Measurements from ENCODE around the gene TAF15.

TAF15 gene

DNA sequence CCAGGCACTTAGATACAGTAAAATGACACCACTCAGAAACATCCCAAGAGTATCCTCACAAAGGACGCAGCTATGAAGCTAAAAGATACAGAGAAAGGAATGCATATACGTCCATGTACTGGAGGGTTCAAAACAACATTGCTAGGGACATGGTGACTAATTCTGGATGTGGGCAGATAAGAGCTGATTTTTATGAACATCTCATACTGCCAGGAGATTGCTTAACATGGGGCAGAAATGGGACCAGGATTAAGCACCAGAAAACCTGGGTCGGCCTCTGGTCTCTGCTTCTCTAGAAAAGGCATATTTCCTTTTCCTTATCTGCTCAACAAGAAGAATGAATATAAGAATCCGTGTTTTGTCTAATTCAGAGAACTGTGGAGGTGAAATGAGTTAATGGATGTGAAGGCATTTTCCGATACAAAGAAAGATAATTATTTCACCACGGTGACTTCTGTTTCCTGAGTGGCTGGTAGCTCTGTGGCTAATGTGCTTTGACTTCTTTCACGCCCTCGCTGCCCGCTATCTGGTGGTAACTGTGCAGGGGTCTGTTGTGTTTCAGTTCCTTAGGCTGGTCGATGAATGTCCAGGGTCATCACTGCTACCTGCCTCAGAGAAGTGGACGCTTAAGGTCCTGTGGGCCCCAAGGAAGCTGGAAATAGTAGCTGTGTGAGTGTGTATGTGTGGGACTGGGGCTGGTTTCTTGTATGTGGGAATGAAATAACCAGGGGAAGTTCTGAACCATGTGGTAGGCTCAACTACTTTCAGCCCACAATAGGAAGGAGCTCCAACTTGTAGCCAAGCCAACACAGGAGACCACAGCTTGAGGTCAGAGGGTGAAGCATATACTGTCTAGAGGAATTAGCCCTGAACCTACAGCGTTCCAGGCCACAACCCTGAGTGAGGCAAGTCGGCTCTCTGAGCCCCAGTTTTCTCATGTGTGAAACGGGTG, 86.6 kb downstream of the TAF15 start:
- no peak for DNase-seq (ENCODE audit: low read depth)
- TF ChIP-seq, protein P1, sequence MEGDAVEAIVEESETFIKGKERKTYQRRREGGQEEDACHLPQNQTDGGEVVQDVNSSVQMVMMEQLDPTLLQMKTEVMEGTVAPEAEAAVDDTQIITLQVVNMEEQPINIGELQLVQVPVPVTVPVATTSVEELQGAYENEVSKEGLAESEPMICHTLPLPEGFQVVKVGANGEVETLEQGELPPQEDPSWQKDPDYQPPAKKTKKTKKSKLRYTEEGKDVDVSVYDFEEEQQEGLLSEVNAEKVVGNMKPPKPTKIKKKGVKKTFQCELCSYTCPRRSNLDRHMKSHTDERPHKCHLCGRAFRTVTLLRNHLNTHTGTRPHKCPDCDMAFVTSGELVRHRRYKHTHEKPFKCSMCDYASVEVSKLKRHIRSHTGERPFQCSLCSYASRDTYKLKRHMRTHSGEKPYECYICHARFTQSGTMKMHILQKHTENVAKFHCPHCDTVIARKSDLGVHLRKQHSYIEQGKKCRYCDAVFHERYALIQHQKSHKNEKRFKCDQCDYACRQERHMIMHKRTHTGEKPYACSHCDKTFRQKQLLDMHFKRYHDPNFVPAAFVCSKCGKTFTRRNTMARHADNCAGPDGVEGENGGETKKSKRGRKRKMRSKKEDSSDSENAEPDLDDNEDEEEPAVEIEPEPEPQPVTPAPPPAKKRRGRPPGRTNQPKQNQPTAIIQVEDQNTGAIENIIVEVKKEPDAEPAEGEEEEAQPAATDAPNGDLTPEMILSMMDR (conservative IDR thresholded peaks at IDR 0.05; ENCODE audit: control insufficient read depth, insufficient read depth, low read depth, low read length), result no peak
- no peak overlapping the region for H3K4me3 ChIP-seq (ENCODE audit: control insufficient read depth, low read depth, low read length)

Data from fibroblast of mammary gland (primary cell).